ENCODE data around the gene ELP1.

GRCh38 chr9:108861464-108861863 is 72.5 kb downstream of the ELP1 start:
- no peak for TF ChIP-seq CTCF (IDR thresholded peaks at IDR 0.05)
- TF ChIP-seq RCOR1 (IDR thresholded peaks at IDR 0.05; ENCODE audit: low read depth, low read length) = no peak
- TF ChIP-seq ESRRA (IDR thresholded peaks at IDR 0.05; ENCODE audit: borderline replicate concordance, low read length) = no peak
